ENCODE data around the gene C4BPB. TPM values are rescaled to one million over a fixed set of nuclear protein-coding genes. Genes with fewer than 3 reads are reported as not detected.

Gene C4BPB
- total RNA-seq, 1 donor from 2014 or later, result 0.36 TPM

DNA sequence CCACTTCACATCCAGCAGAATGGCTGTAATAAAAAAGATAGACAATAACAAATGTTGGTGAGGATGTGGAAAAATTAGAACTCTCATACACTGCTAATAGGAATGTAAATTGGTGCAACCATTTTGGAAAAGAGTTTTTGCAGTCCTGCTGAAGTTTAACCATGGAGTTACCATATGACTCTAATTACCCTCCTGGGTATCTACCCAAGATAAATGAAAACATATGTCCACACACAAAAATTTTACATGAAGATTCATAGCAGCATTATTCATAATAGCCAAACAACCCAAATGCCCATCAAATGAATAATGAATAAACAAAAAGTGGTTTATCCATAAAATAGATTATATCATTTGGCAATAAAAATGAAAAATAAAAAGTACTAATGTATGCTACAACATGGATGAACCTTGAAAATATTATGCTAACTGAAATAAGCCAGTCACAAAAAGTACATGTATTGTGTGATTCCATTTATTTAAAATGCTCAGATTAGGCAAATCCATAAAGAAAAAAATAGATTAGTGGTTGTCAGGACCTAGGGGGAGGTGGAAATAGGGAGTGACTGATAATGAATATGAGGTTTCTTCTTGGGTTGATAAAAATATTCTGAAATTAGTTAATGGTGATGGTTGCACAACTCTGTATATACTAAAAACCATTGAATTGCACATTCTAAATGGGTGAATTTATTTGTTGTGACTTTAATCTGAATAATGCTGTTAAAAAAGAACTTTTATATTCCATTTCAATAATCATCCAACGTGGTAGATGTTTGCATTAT, 41.8 kb downstream of the C4BPB start:
- Mint-ChIP-seq H3K4me3 (no peak overlapping the region), H3K27ac (no peak overlapping the region), H3K9me3 (peaks cover 14% of the 10 kb centered on the region), H3K4me1 (ENCODE audit: unreplicated experiment) (no peaks in the 10 kb centered on the region), H3K36me3 (peaks cover 9% of the 10 kb centered on the region), H3K27me3 (no peaks in the 10 kb centered on the region)
- DNase-seq (ENCODE audit: extremely low spot score, unreplicated experiment), result no peak
- TF ChIP-seq, protein P1, sequence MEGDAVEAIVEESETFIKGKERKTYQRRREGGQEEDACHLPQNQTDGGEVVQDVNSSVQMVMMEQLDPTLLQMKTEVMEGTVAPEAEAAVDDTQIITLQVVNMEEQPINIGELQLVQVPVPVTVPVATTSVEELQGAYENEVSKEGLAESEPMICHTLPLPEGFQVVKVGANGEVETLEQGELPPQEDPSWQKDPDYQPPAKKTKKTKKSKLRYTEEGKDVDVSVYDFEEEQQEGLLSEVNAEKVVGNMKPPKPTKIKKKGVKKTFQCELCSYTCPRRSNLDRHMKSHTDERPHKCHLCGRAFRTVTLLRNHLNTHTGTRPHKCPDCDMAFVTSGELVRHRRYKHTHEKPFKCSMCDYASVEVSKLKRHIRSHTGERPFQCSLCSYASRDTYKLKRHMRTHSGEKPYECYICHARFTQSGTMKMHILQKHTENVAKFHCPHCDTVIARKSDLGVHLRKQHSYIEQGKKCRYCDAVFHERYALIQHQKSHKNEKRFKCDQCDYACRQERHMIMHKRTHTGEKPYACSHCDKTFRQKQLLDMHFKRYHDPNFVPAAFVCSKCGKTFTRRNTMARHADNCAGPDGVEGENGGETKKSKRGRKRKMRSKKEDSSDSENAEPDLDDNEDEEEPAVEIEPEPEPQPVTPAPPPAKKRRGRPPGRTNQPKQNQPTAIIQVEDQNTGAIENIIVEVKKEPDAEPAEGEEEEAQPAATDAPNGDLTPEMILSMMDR (conservative IDR thresholded peaks at IDR 0.05), result no peak

DNA sequence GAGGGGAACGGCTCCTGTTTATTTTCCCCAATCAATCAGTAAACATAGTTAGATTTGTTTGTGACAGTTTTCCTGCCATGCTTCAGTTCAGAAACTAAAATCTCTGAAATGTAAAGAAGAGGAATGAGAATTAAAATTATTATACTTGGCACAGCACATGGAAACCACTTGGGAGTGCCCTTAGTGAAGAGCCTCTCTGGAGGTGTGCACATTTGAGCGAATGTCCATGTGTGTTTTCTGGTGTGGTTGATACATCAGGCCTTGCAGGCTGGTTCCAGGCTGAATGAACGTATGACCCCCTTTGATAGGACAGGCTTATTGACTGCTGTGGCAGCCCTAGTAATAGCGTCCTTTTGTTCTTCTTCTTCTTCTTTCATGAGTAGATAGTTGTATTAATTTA, 42.5 kb downstream of the C4BPB start:
- no peak overlapping the region for H3K27ac Mint-ChIP-seq

DNA sequence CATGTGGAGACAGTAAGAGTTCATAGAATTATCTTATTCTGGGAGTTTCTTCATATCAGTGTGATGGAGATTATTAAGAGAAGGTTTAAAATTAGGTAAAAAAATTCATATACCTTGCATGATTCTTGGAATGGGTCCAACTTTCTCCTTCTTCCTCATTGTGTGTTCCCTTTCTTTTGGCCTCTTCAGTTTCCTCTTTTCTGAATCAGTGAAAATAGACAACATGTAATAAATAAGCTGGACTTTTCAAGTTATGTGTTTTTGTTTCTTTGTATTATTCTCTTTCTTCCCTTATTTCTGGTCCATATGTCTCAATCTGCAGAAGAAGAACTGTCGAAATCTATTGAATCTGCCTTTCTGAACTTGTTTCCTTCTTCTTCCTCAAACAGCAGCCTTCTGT, 45.9 kb downstream of the C4BPB start:
- Mint-ChIP-seq H3K27ac (no peak overlapping the region), H3K9me3 (no peaks in the 10 kb centered on the region), H3K27me3 (no peaks in the 10 kb centered on the region), H3K4me1 (ENCODE audit: unreplicated experiment) (no peaks in the 10 kb centered on the region), H3K4me3 (no peak overlapping the region), H3K36me3 (peaks cover 4% of the 10 kb centered on the region)
- DNase-seq (ENCODE audit: extremely low spot score, unreplicated experiment), result no peak
- TF ChIP-seq, protein P1 (conservative IDR thresholded peaks at IDR 0.05), result no peak

More for the DNA sequence above, 42.5 kb downstream of the C4BPB start:
- TF ChIP-seq, protein P1 (conservative IDR thresholded peaks at IDR 0.05), result no peak
- no peak overlapping the region for H3K4me3 Mint-ChIP-seq
- DNase-seq (ENCODE audit: extremely low spot score, unreplicated experiment), result no peak
- no peaks in the 10 kb centered on the region for H3K4me1 Mint-ChIP-seq (ENCODE audit: unreplicated experiment)
- H3K36me3 Mint-ChIP-seq, result peaks cover 9% of the 10 kb centered on the region
- H3K9me3 Mint-ChIP-seq, result peaks cover 14% of the 10 kb centered on the region
- H3K27me3 Mint-ChIP-seq, result no peaks in the 10 kb centered on the region

DNA sequence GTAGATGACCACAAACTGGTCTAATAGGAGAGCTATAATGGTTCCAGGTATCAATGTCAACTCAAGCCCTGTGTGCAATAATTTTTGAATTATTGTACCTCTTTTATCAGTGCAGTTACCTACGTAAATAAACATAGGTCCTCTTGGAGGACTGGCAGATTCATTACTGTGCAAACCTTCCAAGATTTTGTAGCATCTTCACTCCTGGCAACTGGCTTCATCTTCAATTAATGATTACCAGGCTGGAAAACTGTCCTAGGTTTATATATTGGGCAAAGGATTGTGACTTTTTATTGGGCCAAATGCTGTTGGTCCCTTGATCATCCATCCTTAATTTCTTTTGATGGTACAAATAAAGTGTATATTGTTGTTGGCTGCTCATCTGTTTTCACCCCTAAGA, 51.0 kb downstream of the C4BPB start:
- no peaks in the 10 kb centered on the region for H3K27me3 Mint-ChIP-seq
- no peaks in the 10 kb centered on the region for H3K9me3 Mint-ChIP-seq
- no peak for DNase-seq (ENCODE audit: extremely low spot score, unreplicated experiment)
- no peak overlapping the region for H3K4me3 Mint-ChIP-seq
- no peaks in the 10 kb centered on the region for H3K4me1 Mint-ChIP-seq (ENCODE audit: unreplicated experiment)
- TF ChIP-seq, protein P1 (conservative IDR thresholded peaks at IDR 0.05), result no peak
- no peak overlapping the region for H3K27ac Mint-ChIP-seq
- H3K36me3 Mint-ChIP-seq, result no peaks in the 10 kb centered on the region

DNA sequence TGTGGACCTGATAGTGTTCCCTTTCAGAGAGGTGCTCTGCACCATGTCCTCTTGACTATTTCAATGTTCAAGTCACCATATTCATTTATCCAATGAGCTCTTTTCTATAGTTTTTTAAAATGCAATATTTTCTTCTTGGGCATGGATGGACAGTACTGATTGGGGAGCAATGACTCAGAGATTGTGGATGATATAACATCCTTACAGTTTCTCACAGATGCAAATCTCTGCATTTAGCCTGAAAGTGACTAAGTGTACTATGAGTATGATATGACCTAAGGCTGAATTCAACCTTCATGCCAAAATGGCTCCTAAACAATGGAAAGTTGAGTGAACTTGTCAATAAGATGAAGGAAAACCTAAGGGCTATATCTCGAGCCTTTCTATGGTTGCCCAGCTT, 51.9 kb downstream of the C4BPB start:
- Mint-ChIP-seq H3K9me3 (peaks cover 4% of the 10 kb centered on the region), H3K4me1 (ENCODE audit: unreplicated experiment) (no peaks in the 10 kb centered on the region), H3K36me3 (no peaks in the 10 kb centered on the region), H3K4me3 (no peak overlapping the region), H3K27me3 (no peaks in the 10 kb centered on the region), H3K27ac (no peak overlapping the region)
- TF ChIP-seq, protein P1 (conservative IDR thresholded peaks at IDR 0.05), result no peak
- DNase-seq (ENCODE audit: extremely low spot score, unreplicated experiment), result no peak

All from type B pancreatic cell (in vitro differentiated cells).